Stimulated activated CD8-positive, alpha-beta memory T cell treated with anti-CD3 and anti-CD28 coated beads, Interleukin-2, amount 100 ng/mL, for 1 hour (primary cell): ENCODE results near the gene MALRD1.

Source experiments
- DNase-seq, 2 donors: peaks; one replicate each; pipeline ENCODE4 v3.0.0-alpha.2; 2020; ENCODE audit warnings: low read depth in 2 of 2

The MALRD1 gene

GRCh38 chr10:19221216-19221615 is 172.6 kb downstream of the MALRD1 start:
- DNase-seq, result no peak

- DNase-seq, result no peak
Observed at GRCh38 chr10:19226025-19226424, 177.4 kb downstream of the MALRD1 start.

DNA sequence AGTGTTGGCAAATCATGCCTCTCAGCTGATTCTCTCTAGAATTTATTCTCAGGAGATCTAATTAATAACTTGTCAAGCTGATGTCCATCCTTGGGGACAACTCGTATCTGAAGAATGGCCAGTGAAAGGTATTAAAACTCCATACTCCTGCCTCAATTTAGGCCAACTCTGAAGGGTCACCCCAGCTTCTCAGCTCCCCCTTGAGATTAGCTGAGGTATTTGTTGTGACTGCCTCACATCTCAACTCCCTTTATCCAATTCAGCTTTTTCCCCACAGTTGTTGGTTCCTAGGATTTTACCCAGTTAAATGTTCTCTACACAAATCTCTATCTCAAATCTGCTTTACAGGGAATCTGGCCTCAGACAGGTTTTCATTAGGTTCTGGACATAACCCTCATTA is 182.4 kb downstream of the MALRD1 start:
- DNase-seq, result no peak

DNA sequence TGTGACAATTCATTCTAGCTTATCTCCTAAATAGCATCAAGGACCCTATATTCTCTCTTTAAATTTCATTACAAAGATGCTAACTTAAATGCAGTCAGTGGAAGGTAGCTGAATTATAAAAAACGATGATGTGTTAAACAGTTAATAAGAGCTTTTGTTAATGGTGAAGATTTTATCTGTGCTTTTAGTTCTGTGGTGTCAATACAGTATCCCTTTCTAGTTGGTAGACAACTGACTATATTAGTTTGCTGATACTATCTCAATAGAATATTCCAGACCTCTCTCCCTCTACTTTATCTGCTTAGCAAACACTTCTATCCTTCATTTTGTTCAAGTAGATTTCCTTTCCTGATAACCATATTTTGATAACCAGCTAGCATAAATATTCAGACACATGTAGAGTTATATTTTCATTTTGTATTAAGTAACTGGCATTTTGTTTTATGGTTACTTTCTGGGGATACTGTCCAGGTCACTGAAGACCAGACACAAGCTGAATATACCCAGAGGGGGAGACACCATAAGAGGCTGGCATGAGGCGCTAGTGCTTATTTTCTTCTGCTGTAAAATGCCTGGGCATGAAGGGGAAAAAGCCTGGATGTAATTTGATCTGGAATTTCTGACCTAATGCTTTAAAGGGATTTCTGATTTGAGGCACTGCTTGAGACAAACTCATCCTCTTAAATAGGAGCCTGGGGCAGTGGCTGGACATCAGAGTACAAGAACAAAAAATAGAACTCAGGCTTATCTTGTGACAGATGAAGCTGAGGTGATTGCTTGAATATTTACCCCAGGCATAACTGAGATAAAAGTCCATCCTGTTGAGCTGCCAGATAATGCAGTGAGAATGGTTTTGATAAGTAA is 197.5 kb downstream of the MALRD1 start:
- DNase-seq, result no peak

- no peak for DNase-seq
Observed at GRCh38 chr10:19247843-19248242, 199.2 kb downstream of the MALRD1 start.

DNA sequence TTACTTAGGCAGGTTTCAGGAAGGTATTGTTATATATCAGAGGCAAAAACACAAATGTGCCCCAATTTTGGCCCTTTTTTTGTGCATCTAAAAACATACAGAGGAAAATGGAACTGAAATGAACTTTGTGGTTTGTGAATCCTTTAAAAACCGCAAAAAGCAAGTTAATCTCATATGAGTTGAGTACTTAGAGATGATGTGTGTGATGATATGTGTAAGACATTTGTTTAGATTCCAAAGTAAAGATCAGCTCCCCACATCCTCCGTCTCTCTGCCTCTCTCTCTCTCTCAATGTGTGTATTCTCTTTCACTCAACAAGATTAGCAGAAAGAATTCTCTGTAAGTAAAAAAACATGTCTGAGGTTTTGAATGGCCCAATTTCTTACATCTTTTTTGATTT is 201.9 kb downstream of the MALRD1 start:
- no peak for DNase-seq

DNA sequence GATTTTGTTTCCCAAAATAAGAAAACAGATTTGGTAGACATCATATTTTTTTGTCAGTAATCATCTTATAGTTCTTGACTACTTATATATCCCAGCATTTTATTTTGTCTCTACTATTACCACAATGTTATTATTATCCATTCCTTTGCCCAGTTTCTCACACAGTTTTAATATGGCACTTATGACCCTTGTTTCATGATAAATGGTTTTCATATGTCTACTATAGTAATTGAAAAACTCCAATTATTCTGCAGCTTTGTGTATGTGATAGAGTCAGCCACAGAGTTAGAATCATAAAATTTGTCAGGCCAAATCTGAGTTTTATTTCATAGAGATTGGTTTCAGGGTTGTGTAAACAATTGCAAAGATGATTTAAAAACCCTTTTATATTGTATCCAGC is 203.9 kb downstream of the MALRD1 start:
- no peak for DNase-seq

GRCh38 chr10:19256331-19256730 is 207.7 kb downstream of the MALRD1 start:
- DNase-seq, result no peak

- no peak for DNase-seq
Observed at GRCh38 chr10:19263262-19263661, 214.7 kb downstream of the MALRD1 start.

- no peak for DNase-seq
Observed at GRCh38 chr10:19283285-19283684, 234.7 kb downstream of the MALRD1 start.

- DNase-seq, result no peak
Observed at GRCh38 chr10:19283786-19284185, 235.2 kb downstream of the MALRD1 start.

DNA sequence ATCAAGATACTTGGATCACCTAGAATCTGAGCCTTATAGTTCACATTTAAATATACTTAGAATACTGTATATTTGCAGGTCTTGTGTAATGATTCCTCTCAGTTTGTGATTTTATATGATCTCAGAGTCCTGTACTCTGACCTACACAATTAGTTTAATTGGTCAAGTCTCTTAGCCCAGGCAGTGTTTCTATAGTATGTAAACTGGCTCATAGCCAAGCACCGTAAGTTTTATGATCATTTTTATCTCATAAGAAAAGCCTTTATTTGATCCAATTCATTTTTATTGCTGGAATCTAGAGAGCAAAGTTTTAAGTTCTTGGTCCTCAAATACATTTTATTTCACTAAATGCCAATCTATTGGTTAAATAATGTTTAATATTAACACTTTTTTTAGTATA is 242.2 kb downstream of the MALRD1 start:
- DNase-seq, result no peak

- DNase-seq, result no peak
Observed at GRCh38 chr10:19294233-19294632, 245.6 kb downstream of the MALRD1 start.

DNA sequence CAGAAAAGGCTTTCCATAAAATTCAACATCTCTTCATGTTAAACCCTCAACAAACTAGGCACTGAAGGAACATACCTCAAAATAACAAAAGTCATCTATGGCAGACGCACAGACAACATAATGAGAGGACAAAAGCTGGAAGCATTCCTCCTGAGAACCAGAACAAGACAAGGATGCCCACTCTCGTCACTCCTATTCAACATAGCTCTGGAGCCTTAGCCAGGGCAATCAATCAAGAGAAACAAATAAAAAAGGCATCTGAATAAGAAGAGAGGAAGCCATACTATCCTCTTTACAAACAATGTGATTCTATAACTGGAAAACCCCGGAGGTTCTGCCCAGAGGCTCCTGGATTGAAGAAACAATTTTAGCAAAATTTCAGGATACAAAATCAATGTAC is 251.0 kb downstream of the MALRD1 start:
- DNase-seq, result no peak

GRCh38 chr10:19302117-19302516 is 253.5 kb downstream of the MALRD1 start:
- DNase-seq, result no peak

DNA sequence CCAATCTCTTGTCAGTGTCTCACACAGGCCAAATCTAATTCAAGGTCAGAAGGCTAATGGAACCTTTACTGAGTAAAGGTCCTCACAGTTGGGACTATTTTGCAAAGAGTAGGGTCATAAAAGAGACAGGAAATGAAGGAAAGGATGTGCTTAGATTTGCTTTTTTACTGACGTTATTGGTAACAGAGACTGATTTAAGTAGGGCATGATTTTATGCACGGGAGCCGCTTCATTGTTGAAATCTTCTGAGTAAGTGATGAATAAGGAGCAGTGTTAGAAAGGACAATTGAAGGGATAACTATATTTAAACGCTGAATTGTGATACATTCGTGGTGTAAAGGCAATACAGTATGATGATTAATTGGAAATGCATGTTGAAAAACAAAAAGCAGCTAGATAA is 261.5 kb downstream of the MALRD1 start:
- no peak for DNase-seq

DNA sequence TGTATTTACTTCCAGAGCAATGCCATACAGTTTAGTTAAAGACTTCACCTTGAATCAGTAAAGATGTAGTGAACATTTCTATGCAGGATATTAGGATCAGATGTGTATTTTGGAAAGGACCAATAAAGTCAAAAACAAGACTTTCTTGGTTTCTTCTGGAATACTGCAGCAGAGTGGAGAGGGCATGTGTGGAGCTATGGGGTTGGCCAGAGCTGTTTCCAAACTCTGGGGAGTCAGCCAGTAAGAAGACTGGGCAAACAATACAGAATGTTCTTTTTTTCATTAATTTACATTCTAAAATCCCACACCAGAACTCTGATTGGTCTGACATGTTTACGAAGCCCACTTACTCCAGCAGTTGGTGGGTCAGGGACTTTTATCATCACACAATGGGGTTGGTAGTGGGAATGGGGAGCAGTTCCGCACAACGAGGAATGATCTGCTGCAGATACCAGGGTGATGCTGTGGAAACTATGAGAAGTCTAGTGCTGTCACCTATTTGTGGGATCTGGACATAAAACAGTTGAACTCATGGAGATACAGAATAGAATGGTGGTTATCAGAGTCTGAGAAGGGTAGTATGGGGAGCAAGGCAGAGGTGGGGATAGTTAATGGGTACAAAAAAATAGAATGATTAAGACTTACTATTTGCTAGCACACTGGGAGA is 267.7 kb downstream of the MALRD1 start:
- no peak for DNase-seq

GRCh38 chr10:19317952-19318351 is 269.4 kb downstream of the MALRD1 start:
- no peak for DNase-seq

DNA sequence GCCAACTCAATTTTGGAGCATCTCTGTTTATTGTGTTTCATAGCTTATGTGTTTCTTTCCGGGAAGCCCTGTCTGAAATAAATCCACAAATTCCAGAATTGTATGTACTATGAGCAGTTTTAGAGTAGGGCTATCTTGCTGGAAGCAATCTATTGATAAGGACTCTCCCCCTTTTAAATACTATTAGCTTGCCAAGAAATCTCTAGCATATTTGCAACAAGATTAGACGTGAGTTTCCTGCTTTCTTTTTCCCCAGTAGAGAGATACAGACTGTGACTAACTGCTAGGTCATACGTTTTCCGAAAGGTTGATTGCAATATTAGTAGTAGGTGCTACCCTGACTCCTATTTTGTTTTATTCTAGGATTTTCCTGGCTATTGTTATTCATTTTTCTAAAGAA is 277.0 kb downstream of the MALRD1 start:
- no peak for DNase-seq

DNA sequence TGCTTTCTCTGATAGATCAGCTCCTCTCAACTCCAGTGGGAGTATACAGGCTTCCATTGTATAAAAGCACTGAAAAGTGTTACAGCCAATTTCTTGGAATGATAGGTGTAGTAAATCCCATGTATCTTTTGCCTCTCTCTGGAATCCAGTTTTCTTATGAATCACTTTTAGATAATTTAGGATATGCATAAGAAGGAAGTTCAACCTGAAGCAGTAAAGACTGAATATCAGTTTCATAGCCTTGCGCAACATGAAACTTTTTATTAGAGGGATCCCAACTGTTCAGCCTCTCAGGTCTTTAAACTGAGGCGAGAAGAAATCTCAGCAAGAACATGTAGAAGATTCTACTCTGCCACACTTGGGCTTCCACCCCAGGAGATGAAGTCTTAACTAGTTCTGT is 280.0 kb downstream of the MALRD1 start:
- no peak for DNase-seq

DNA sequence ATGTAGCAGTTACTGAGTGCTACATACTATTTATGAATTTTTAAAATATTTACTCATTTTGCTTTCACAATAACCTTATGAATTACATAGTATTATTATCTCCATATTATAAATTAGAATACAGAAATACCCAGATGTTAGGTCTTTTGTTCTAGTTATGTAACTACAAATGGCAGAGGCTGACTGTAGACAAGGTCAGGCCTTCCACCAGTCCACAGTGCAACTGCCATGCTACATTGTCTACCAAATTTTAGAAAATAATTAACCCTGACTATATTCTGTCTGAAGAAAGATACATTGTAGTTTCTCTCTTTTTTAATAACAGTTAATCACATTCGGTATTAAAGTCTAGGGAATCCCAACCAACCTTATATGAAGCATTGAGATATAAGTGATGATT is 280.9 kb downstream of the MALRD1 start:
- no peak for DNase-seq

DNA sequence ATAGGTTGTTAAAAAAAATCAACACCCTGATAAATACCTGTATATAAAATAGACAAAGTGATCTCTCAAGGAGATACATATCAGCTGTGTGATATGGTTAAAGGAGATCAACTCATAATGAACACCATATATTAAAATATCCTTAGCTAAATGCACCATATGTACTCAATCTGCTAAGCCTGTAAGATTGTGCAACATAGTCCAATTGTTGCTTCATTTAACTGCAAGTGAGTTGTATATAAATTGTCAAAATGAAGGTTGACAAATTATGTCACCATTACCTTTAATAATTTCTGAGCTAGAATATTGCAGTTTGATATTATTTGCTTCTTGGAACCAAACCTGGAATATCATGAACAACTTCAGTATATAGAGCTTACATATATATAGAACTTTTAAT is 283.7 kb downstream of the MALRD1 start:
- no peak for DNase-seq

GRCh38 chr10:19333631-19334030 is 285.0 kb downstream of the MALRD1 start:
- DNase-seq, result no peak
